SW 1271 (cell line): Measurements from ENCODE around the gene MMP15.
"Not testable (repeated sequence)": the region's sequence is repeated elsewhere in the genome, so short reads cannot be mapped to it uniquely, and the experiment has no call there.

Source experiments
- DNase-seq, 2 experiments: peaks; one replicate each; lab custom pipeline; 2025; lab: John Stamatoyannopoulos, UW

Gene MMP15

GRCh38 chr16:57996406-57997175 is 29.0 kb upstream of the MMP15 start:
- DNase-seq, result no peak

- no peak for DNase-seq
Measured at GRCh38 chr16:57997176-57997527, 28.4 kb upstream of the MMP15 start.

- DNase-seq, result no peak
Measured at GRCh38 chr16:57997528-57998265, 27.9 kb upstream of the MMP15 start.

- no peak for DNase-seq
Measured at GRCh38 chr16:57998486-57998885, 27.1 kb upstream of the MMP15 start.

- DNase-seq, result no peak
Measured at GRCh38 chr16:57998992-57999365, 26.6 kb upstream of the MMP15 start.

GRCh38 chr16:57999366-57999970 is 26.1 kb upstream of the MMP15 start:
- DNase-seq, result peak in 1 of 2 experiments; percentile 12

GRCh38 chr16:57999971-58000705 is 25.4 kb upstream of the MMP15 start, which contains the start of gene ZNF319:
ZNF319 (minus strand) TSS chr16:58000672; CDS start chr16:57998265, 2,407 bp downstream.
- no peak for DNase-seq

- DNase-seq, result peak; percentile 46 to 56
Measured at GRCh38 chr16:58000706-58001676, 24.6 kb upstream of the MMP15 start, which contains the start of gene USB1. USB1 (plus strand) TSS chr16:58001407; CDS start chr16:58001484, 77 bp downstream.

GRCh38 chr16:58001781-58002415 is 23.7 kb upstream of the MMP15 start:
- no peak for DNase-seq

GRCh38 chr16:58002416-58002800 is 23.1 kb upstream of the MMP15 start:
- DNase-seq, result no peak

GRCh38 chr16:58002936-58003335 is 22.6 kb upstream of the MMP15 start:
- no peak for DNase-seq

- DNase-seq, result not testable (repeated sequence)
Measured at GRCh38 chr16:58004736-58005135, 20.8 kb upstream of the MMP15 start.

- no peak for DNase-seq
Measured at GRCh38 chr16:58009856-58010416, 15.6 kb upstream of the MMP15 start.

- no peak for DNase-seq
Measured at GRCh38 chr16:58010886-58011285, 14.7 kb upstream of the MMP15 start.

- no peak for DNase-seq
Measured at GRCh38 chr16:58011652-58012051, 13.9 kb upstream of the MMP15 start.

- DNase-seq, result no peak
Measured at GRCh38 chr16:58012481-58012880, 13.1 kb upstream of the MMP15 start.

- DNase-seq, result no peak
Measured at GRCh38 chr16:58013201-58013956, 12.2 kb upstream of the MMP15 start.

- no peak for DNase-seq
Measured at GRCh38 chr16:58016840-58017446, 8.6 kb upstream of the MMP15 start.

- no peak for DNase-seq
Measured at GRCh38 chr16:58018803-58019202, 6.8 kb upstream of the MMP15 start.
